ENCODE measurements around the gene SAMHD1. TPM values are rescaled to one million over a fixed set of nuclear protein-coding genes. Genes with fewer than 3 reads are reported as not detected.
"Not testable (repeated sequence)": the region's sequence is repeated elsewhere in the genome, so short reads cannot be mapped to it uniquely, and the experiment has no call there.

SAMHD1 gene
- total RNA-seq, 1 donor from 2014 or later, result 21.6 TPM

DNA sequence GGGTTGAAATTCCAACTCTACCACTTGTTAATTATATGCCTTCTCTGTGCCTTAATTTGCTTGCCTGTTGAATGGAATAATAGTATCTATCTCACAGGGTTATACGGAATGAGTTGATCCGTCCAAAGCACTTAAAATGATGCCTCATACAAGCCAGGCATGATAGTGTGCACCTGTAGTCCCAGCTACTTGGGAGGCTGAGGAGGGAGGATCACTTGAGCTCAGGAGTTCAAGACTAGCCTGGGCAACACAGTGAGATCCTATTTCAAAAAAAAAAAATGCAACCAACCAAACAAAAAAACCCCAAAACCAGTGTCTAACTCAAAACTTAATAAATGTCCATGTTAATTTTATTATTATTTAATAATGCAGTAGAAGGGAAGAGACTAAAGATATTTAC lies 35.3 kb downstream of the SAMHD1 start:
- DNase-seq (ENCODE audit: low read depth), result no peak

DNA sequence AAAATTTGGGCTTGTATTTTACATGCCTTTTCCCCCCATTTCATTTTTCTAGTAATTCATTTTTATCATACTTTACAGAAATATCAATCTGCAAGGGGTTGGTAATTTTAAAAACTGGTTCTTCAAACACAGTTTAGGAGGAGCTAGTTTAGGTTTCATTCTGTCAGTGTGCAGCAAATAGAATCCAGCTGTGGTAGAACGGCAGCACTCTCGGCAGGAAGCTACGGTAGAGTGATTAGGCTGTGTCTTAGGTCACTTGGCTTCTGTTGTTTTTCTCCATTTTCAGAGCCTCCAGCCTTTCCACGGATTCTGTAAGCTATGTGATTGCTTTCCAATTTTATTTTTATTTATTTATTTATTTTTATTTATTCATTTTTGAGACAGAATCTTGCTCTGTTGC lies 42.9 kb downstream of the SAMHD1 start:
- no peak for DNase-seq (ENCODE audit: low read depth)

DNA sequence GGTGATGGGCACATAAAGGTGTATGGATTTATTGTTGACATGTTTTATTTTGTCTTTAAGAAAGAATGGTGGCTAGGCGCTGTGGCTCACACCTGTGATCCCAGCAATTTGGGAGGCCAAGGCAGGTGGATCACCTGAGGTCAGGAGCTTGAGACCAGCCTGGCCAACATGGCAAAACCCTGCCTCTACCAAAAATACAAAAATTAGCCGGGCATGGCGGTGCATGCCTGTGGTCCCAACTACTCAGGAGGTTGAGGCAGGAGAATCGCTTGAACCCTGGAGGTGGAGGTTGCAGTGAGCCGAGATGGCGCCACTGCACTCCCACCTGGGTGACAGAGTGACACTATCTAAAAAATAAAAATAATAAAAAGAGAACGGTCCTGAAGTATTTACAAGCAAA lies 45.4 kb downstream of the SAMHD1 start:
- not testable (repeated sequence) for DNase-seq (ENCODE audit: low read depth)

DNA sequence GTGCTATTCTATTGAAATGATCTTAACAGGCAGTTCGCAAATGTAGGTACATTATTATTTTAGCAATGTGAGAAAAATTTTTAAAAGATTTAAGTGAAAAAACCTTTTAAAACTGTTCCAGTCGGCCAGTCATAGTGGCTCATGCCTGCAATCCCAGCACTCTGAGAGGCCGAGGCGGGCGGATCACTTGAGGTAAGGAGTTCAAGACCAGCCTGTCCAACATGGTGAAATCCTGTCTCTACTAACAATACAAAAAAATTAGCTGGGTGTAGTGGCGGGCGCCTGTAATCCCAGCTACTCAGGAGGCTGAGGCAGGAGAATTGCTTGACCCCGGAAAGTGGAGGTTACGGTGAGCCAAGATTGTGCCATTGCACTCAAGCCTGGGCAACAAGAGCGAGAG lies 45.9 kb downstream of the SAMHD1 start:
- not testable (repeated sequence) for DNase-seq (ENCODE audit: low read depth)

DNA sequence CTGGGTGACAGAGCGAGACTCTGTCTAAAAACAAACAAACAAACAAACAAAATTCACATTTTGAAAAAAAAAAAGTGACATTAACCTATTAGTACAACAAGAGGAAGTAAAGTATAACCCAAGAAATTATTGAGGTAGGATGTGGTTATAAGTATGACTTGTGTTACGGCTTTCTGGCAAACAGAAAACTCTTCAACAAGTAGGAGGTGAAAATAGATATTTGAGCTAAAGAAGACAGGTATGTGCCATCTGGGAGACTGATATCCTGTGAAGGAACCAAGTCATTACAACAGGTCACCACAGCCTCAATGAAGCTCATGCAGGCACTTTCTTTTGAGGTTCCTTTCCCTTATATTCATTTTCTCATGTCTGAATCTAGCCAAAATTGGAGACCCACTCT lies 46.8 kb downstream of the SAMHD1 start:
- no peak for DNase-seq (ENCODE audit: low read depth)

DNA sequence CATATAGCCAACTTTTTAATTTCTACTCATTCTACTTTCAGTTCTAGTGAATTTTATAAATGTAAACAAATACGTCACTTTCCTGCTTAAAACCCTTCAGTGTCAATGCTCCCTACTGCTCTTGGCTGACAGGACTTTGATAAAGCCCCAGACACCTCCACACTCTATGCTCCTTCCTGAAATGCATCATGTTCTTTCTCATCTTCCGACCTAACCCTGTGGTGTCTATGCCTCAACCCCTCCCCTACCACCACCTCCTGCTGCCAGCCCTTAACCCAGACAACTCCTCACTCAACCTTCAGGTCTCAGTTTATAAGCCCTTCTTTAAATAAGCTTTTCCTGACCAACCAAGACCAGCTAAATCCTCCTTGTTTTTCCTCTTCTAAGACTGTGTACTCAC lies 56.5 kb downstream of the SAMHD1 start:
- no peak for DNase-seq (ENCODE audit: low read depth)

DNA sequence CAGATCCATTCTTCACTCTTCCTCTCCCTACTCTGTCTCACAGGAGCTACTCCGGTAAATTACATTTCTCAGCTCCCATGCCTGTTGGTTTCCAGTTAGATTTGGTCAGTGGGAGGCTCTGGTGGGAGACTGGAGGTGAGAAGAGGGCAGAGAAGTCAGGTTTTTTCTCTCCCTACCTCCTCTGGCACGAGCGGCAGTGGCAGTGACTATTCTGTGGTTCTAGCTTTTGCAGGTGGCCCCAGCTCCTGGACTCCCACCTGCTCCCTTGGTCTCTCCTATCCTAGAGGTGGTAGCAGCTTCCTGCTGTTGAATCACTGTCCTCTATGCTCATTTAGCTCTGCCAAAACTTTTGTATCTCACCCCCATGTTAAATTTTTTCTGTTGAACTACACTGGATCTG lies 57.7 kb downstream of the SAMHD1 start:
- DNase-seq (ENCODE audit: low read depth), result no peak

DNA sequence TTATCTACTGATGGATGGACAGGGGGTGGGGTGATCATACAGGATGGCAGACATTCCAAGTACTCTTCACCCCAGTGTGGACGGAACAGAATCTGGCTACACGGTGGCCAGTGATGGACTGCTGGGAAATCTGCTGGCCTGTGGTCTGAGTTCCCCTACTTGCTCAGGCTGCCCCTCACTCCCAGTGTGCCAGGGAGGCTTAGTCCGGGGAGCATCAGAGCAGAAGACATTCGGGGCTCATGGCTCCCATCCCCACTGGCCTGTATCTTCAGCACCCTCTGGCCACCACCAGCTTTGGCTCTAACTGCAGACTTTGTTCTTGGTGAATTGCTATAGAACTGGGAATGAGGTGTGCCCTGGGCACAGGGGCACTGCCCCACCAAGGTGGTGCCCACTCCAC lies 60.3 kb downstream of the SAMHD1 start:
- no peak for DNase-seq (ENCODE audit: low read depth)

DNA sequence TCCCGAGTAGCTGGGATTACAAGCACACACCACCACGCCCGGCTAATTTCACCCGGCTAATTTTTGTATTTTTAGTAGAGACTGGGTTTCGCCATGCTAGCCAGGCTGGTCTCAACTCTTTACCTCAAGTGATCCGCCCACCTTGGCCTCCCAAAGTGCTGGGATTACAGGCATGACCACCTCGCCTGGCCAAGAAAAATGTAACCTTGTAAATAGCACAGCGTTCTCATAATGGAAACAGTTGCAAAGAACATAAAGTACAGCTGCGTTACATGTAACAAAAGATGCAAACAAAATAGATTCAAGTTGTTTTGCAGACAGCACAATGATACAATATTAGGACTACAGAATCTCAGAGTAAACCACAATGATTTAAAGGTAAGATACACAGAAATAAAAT lies 60.9 kb downstream of the SAMHD1 start:
- no peak for DNase-seq (ENCODE audit: low read depth)

DNA sequence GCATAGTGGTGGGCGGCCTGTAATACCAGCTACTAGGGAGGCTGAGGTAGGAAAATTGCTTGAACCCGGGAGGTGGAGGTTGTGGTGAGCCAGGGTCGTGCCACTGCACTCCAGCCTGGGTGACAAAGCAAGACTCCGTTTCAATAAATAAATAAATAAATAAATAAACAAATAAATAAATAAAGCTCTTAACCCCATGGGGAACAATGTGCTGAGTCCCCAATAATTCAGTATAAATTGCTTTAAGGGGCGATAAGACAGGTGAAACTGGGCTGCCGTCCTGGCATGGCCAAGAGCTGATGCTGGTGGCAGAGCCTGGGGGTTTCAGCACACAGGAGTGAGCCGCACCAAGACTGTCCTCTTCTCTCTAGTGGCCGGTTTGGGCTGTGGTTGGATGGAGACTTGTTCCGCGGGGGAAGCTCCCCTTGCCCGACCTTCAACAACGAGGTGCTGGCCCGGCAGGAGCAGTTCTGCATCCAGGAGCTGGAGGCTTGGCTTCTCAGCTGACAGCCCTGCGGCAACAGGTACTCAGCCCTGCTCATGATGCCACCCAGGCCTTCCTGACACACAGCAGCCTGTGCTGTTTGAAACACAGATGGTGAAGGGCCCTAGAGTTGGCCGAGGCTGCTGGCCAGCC lies 62.5 kb downstream of the SAMHD1 start:
- DNase-seq (ENCODE audit: low read depth), result no peak

DNA sequence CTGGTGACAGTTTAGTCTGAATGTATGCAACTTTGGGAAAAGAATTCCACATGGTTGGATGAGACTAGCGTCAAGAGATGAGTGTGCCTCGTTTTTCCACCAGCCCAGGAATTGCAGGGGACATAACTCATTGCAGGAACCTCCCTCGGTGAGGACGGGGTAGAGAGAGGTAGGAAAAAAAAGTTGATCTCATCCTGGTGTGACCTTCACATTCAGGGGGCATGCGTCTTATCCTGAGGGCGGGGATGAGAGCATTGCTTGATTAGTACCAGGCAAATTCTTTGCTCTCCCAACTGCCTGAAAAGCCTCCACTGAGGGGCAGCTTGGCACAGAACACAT lies 63.8 kb downstream of the SAMHD1 start:
- DNase-seq (ENCODE audit: low read depth), result no peak

DNA sequence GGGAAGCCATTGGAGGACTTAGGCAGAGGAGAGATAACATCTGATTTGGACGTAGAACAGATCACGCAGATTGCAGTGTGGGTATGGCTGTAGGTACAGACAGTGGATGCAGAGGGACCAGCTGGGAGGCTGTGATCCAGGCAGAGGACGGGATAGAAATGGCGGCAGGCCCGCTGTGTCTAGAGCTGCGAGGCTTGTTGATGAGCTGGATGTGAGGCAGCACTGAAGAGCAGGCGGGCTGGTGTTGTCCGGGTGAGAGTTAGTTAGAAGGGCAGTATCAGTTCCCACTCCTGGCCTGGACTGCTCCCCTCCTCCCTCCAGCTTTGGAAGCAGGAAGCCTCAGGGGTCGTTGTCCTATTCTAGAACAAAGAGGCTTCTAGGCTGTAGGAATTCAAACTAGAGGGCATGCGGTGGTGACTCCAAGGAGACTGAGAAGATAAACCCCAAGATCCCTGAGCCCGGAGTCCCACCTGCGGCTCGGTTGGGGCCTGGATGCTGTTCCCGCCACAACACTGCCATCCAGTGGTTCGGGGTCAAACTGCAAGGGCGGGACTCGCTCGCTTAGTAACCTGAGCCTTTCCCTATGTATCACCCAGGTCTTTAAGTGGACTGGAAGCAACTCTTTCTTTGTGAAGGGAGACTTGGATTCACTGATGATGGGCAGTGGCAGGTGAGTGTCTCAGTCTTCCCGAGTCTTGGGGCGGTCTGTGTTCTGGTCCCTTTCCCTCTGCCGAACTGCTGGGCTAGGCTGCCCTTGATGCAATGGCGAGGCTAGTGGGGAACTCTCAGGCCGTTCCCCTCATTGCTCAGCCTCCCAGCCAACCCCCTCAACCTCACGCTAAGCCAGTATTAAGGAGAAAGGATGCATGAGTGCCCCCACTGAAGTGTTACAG lies 64.4 kb downstream of the SAMHD1 start:
- DNase-seq (ENCODE audit: low read depth), result peak; percentile 69

DNA sequence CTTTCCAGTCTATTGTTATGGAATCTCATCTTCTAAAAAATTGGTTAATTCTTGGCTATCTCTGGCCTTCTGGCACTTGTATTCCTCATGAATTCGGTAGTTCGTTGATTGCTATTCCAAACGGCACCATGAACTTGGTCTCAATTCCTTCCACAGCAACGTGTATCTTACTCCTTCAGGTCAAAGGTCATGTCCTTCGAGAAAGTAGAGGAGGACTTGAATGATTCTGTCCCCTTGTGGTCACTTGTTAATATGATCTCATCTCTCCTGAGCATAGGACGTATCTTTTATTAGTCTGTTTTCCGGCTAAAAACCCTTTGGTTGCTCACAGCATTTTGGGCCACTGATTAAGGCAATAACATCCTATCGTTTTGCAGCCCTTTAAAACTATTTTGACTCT lies 66.2 kb downstream of the SAMHD1 start:
- DNase-seq (ENCODE audit: low read depth), result no peak

DNA sequence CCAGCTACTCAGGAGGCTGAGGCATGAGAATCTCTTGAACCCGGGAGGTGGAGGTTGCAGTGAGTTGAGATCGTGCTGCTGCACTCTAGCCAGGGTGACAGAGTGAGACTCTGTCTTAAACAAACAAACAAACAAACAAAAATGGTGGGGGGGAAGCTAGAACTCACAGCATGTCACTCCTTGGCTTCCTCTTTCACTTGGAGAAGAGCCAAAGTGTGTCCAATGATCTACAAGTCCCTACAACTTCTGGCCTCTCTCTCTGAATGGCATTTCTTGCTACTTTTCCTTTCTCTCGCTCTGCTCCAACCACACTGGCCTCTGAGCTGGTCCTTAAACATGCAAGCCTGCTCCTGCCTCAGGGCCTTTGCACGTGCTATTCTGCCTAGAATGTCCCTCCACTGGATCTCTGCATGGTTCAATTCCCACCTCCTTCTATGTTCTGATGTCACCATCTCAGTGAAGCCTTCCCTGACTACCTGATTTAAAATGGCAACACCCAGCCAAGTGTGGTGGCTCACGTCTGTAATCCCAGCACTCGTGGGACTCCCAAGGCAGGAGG lies 67.5 kb downstream of the SAMHD1 start:
- DNase-seq (ENCODE audit: low read depth), result no peak

DNA sequence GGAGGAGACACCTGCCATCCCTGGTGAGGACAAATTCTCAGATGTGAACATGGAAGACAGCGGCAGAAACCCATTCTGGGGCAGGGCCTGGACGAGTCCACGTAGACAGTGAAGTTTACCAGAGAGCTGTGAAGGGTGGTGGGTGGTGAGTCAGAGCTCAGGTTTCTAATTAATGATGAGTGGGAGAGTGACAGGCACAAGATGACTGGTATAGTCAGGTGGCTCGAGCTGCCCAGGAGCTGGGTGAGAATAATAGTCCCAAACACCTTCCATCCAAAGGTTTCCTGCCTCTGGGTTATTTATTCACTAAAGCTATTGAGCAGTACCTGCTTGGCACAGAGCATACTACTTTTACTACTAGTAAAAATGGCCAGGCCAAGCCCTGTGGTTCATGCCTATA lies 69.6 kb downstream of the SAMHD1 start:
- DNase-seq (ENCODE audit: low read depth), result peak; percentile 95

DNA sequence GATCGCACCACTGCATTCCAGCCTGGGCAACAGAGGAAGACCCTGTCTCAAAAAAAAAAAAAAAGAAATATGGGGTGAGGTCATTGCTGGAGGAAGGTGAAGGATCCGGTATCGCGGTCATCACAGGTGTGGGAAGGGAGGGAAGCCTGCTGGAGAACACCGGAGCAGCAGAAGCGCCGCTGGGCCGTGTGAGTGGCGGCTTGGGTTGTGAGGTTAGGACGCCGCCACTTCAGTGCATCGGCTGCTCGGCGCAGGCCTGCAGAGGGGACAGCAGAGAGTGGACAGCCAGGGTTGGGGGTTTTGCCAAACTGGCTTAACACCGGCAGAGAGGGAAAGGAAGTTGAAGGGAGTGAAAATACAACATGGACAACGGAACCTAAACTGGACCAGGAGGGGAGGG lies 70.2 kb downstream of the SAMHD1 start:
- no peak for DNase-seq (ENCODE audit: low read depth)

DNA sequence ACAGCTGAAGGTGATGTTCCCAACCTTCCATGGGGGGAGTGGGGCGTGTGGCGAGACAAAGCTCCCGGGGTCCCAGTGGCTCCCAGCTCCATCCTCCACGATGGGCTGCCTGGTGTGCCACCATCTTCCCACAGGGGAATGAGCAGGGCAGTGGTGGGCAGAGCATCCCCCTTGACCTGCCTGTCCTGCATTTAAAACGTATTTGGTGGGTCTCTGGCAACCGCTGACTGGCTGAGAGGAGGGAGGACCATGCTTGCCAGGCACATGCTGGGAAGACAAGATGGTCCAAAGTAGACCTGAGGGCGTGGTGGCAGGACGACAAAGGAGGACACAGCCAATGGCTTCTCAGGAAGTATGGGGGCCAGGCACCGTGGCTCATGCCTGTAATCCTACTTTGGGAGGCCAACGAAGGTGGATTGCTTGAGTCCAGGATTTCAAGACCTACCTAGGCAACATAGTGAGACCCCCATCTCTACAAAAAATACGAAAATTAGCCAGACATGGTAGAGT lies 70.7 kb downstream of the SAMHD1 start:
- no peak for DNase-seq (ENCODE audit: low read depth)

DNA sequence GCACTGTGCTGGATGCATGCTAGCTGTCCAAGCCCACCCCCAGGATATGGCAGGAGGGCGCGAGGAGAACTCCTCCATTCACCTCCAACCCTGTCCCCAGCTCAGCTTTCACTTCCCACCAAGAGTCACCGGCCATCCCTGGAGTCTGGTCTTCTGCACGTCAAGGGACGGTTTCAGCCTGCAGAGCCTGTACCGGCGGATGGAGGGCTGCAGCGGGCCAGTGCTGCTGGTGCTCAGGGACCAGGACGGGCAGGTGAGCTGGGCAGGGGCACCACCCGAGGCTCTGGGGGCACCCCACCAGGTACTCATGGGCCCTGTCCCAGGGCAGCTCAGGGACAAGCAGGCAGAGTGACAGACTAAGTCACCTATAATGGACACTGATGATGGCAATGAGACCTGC lies 72.6 kb downstream of the SAMHD1 start:
- DNase-seq (ENCODE audit: low read depth), result no peak

DNA sequence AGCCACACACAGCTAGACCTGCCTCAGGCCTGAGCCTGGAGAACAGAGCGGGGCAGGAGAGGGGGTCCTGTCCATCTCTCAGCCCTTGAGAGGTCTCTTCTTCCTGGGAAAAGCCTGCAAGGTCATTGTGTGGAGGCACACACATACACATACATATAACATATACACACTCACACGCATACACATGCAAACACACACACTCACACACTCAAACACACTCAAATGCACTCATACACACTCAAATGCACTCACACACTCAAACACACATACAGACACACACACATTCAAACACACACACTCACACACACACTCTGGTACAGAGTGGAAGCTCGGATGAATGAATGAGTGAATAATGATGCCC lies 75.1 kb downstream of the SAMHD1 start:
- no peak for DNase-seq (ENCODE audit: low read depth)

DNA sequence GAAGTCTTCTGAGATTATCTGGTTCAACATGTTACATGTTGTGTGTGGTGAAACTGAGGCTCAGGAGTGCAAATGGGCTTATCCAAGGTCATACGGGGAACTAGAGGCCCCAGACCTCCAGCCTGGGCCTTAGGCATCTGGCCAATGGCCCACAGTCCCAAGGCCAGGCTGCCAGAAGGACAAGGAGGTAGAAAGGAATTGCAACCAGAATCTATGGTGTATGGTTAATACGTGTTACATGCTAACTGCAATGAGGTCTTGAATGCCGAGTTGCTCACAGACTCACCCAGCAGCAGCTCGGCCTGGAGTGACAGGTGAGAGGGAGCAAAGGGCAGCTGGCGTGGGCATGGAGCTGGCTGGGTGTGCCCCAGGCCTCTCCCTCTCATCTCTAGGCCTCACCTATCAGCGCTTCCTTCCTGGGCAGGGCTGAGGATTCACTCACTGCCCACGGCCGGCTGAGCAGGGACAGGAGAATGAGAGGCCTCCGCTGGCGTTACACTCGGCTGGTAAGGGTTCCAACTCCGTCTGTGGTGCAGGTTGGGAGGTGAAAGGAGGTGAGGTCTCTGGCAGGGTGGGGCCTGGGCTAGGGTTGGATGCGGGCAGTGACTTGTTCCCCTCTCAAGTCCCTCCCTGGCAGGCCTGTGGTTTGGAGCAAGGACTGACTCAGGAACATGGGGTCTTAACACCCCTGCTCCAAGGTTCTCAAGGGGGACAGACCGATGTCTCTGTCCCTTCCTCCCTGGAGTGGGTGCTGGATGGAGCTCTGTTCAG lies 75.6 kb downstream of the SAMHD1 start, which contains the start of gene TLDC2:
Gene TLDC2, plus strand, starts transcription at position 437 of the 771 bp plus-strand sequence. Its CDS starts 37 bp downstream, at position 474.
- peak; percentile 27 for DNase-seq (ENCODE audit: low read depth)

DNA sequence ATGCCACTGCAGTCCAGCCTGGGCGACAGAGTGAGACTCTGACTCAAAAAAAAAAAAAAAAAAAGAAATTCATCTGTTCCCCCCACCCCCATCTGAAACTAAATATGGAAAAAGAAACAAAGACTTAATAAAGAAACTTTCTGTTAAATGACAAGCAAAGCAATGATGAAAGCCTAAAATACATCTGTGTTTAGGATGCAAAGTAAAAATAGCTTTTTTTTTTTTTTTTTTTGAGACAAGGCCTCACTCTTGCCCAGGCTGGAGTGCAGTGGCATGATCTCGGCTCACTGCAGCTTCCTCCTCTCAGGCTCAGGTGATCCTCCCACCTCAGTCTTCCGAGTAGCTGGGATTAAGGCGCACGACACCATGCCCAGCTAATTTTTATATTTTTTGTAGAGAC lies 76.4 kb downstream of the SAMHD1 start:
- DNase-seq (ENCODE audit: low read depth), result not testable (repeated sequence)

DNA sequence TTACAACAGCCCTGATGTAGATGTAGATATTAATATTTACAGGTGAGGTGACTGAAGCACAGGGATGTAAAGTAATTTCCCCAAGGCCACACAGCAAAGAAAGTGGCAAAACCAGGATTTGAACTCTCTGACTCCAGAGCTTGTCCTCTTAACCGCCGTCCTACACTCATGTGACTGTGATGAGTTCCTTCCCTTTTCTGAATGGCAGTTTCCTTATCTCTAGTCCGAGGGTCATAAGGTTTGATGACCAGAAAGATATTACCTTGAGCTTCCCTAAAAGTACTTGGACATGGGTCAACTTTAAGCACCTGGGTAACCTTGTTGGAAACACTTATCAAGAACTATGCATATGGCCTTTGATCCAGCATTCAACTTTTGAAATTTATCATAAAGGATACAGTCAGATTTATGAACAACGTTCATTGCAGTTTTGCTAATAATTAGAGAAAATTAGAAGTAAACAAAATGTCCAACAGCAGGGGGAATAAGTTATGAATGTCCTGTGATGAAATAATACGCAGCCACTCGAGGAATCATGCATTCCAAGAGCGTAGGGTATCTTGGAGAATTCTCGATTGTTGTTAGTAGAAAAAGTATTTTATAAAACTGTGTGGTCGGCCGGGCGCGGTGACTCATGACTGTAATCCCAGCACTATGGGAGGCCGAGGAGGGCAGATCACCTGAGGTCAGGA lies 77.9 kb downstream of the SAMHD1 start:
- no peak for DNase-seq (ENCODE audit: low read depth)
